DOHH2 (cell line): ENCODE results near the gene ASTN1.

Experiments
- H3F3A ChIP-seq: fragments of 200-600 bp; sonication (generic), shearing (Covaris generic); 2 replicates; pipeline ENCODE4 v1.6.0; 2016; ENCODE audit warnings: antibody characterized with exemption, mild to moderate bottlenecking; ENCODE audit not compliant: control insufficient read depth, insufficient read depth
- H3K27ac ChIP-seq: fragments of 200-600 bp; sonication (generic); 2 replicates; pipeline ENCODE4 v1.5.1; 2014; ENCODE audit warnings: low read depth, mild to moderate bottlenecking, low read length, moderate library complexity
- H3K27me3 ChIP-seq: fragments of 200-600 bp; sonication (generic); 2 replicates; pipeline ENCODE4 v1.6.1; 2014; ENCODE audit warnings: mild to moderate bottlenecking, low read length, mixed read lengths; ENCODE audit not compliant: control insufficient read depth
- H3K36me3 ChIP-seq: fragments of 200-600 bp; sonication (generic); 2 replicates; pipeline ENCODE4 v1.6.1; 2014; ENCODE audit warnings: mild to moderate bottlenecking, low read length, moderate library complexity, mixed read lengths; ENCODE audit not compliant: control insufficient read depth
- H3K4me1 ChIP-seq: fragments of 200-600 bp; sonication (generic); 2 replicates; pipeline ENCODE4 v1.6.1; 2014; ENCODE audit warnings: mild to moderate bottlenecking, low read length, mixed read lengths; ENCODE audit not compliant: control insufficient read depth
- H3K4me2 ChIP-seq: fragments of 200-600 bp; sonication (generic); 2 replicates; pipeline ENCODE4 v1.6.0; 2014; ENCODE audit warnings: mild to moderate bottlenecking, low read length, moderate library complexity
- H3K4me3 ChIP-seq: fragments of 200-600 bp; sonication (generic); 2 replicates; pipeline ENCODE4 v1.5.1; 2014; ENCODE audit warnings: mild to moderate bottlenecking, low read length, mixed read lengths
- H3K79me2 ChIP-seq: fragments of 200-600 bp; sonication (generic); 2 replicates; pipeline ENCODE4 v1.6.1; 2014; ENCODE audit warnings: mild to moderate bottlenecking, low read length, mixed read lengths; ENCODE audit not compliant: control insufficient read depth
- H3K9me2 ChIP-seq: fragments of 200-600 bp; sonication (generic); replicated peaks from 2 replicates; pipeline ENCODE4 v1.6.1; 2014; ENCODE audit warnings: mild to moderate bottlenecking, low read length, mixed read lengths; ENCODE audit not compliant: control insufficient read depth
- H3K9me3 ChIP-seq: fragments of 200-600 bp; sonication (generic); 2 replicates; pipeline ENCODE4 v1.6.1; 2014; ENCODE audit warnings: antibody characterized with exemption, low read length, mixed read lengths; ENCODE audit not compliant: control insufficient read depth, insufficient read depth
- H4K20me1 ChIP-seq: fragments of 200-600 bp; sonication (generic); 2 replicates; pipeline ENCODE4 v1.6.0; 2014; ENCODE audit warnings: low read depth, mild to moderate bottlenecking, antibody characterized with exemption, low read length, moderate library complexity; ENCODE audit not compliant: control insufficient read depth, insufficient read depth
- CTCF ChIP-seq: fragments of 200-600 bp; sonication (generic); IDR thresholded peaks from one replicate; pipeline ENCODE4 v1.5.1; 2014; ENCODE audit warnings: antibody characterized with exemption, mild to moderate bottlenecking, low read depth, low read length; ENCODE audit not compliant: poor library complexity, severe bottlenecking
- EZH2phosphoT487 ChIP-seq: fragments of 200-600 bp; sonication (generic); IDR thresholded peaks from 2 replicates; pipeline ENCODE4 v1.6.1; 2017; ENCODE audit warnings: borderline replicate concordance, mild to moderate bottlenecking, antibody characterized with exemption, low read length, moderate library complexity, mixed read lengths

Gene ASTN1

DNA sequence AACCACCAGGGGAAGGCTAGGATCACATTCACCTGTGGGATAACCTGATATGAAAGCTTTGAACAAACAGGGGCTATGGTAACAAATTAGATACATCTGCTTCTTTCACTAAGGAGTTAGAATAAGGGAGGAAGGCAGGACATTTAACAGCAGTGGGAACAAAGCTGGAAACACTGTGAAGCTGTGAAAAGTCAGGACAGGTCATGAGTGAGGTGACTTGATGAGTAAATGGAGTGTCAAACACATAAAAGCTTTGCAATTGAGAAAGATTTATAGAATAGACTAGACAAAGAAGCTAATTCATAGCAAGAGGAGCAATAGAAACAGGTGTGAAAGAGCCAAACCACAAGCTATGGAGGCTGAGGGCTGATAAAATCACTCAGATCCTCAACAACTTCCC lies 110.0 kb downstream of the ASTN1 start:
- no peak overlapping the region for H3K4me2 ChIP-seq
- TF ChIP-seq EZH2phosphoT487 (no peak), CTCF (no peak)
- H3K27ac ChIP-seq = no peak overlapping the region
- H3K4me1 ChIP-seq = no peaks in the 10 kb centered on the region
- no peaks in the 10 kb centered on the region for H3K27me3 ChIP-seq
- H3K79me2 ChIP-seq = no peaks in the 10 kb centered on the region
- no peaks in the 10 kb centered on the region for H3K36me3 ChIP-seq
- no peaks in the 10 kb centered on the region for H4K20me1 ChIP-seq
- no peaks in the 10 kb centered on the region for H3K9me2 ChIP-seq
- no peak overlapping the region for H3K4me3 ChIP-seq
- H3F3A ChIP-seq = no peaks in the 10 kb centered on the region
- H3K9me3 ChIP-seq = no peaks in the 10 kb centered on the region

DNA sequence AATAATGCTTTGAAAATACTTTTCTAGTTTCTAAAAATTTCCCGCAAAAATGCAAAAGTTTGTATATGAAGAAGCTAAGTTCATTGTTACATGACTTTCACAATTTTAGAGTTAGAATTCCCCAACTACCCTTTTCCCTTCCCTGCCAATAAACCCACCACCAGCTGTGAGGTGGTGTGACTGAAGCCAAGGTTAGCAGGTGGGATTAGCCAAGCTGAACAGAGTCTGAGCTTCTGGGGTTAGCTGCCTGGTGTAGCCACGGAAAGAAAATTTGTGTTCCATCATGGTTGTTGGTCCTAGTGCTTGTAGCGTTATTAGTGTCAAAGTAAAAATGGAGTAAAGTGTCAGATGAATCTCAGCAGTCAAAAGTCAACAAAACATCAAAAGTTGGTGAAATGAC lies 110.9 kb downstream of the ASTN1 start:
- no peak overlapping the region for H3K27ac ChIP-seq
- no peak for TF ChIP-seq CTCF
- TF ChIP-seq EZH2phosphoT487 = no peak
- H3K36me3 ChIP-seq = no peaks in the 10 kb centered on the region
- H3K4me2 ChIP-seq = no peak overlapping the region
- H3K9me3 ChIP-seq = no peaks in the 10 kb centered on the region
- no peaks in the 10 kb centered on the region for H3K4me1 ChIP-seq
- H3K27me3 ChIP-seq = no peaks in the 10 kb centered on the region
- H3F3A ChIP-seq = no peaks in the 10 kb centered on the region
- H4K20me1 ChIP-seq = no peaks in the 10 kb centered on the region
- H3K79me2 ChIP-seq = no peaks in the 10 kb centered on the region
- no peak overlapping the region for H3K4me3 ChIP-seq
- no peaks in the 10 kb centered on the region for H3K9me2 ChIP-seq

GRCh38 chr1:177048314-177049069 lies 116.0 kb downstream of the ASTN1 start:
- Histone ChIP-seq H3K4me3 (no peak overlapping the region), H3K9me2 (no peaks in the 10 kb centered on the region), H3F3A (no peaks in the 10 kb centered on the region), H3K79me2 (no peaks in the 10 kb centered on the region), H3K4me2 (no peak overlapping the region), H3K9me3 (no peaks in the 10 kb centered on the region), H3K4me1 (no peaks in the 10 kb centered on the region), H3K36me3 (no peaks in the 10 kb centered on the region), H3K27me3 (no peaks in the 10 kb centered on the region), H3K27ac (no peak overlapping the region), H4K20me1 (no peaks in the 10 kb centered on the region)
- TF ChIP-seq EZH2phosphoT487 = no peak

DNA sequence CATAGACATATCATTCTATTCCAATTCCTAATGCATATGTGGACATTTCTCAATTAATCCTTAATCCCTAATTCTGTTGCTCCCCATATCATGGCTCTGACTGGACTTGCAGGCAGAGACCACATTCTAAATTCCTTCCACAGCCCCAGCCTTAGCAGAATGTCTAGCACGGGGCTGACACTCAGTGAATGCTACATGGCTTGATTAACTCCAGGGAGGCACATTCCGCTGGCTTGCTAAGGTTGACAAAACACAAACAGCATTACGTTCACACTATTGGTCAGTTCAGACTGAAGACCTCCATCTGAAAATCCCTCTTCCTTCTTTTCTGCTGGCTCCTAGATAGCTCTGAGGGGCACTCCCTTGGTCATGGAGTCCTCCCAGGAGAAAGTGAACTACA lies 119.4 kb downstream of the ASTN1 start:
- H3K4me2 ChIP-seq = no peak overlapping the region
- no peaks in the 10 kb centered on the region for H3F3A ChIP-seq

More for the DNA sequence above, 119.4 kb downstream of the ASTN1 start:
- Histone ChIP-seq H3K4me1 (no peaks in the 10 kb centered on the region), H3K79me2 (no peaks in the 10 kb centered on the region), H3K9me2 (no peaks in the 10 kb centered on the region), H3K9me3 (no peaks in the 10 kb centered on the region), H3K36me3 (no peaks in the 10 kb centered on the region), H3K27me3 (no peaks in the 10 kb centered on the region), H3K4me3 (no peak overlapping the region), H4K20me1 (no peaks in the 10 kb centered on the region), H3K27ac (no peak overlapping the region)
- TF ChIP-seq CTCF (no peak), EZH2phosphoT487 (no peak)
